HG03108 (cell line): ENCODE measurements around the gene ZFP90.

Source experiments
- ATAC-seq: cut with Tn5 transposase; IDR thresholded peaks from one replicate; pipeline ENCODE4 v1.9.1; 2021; ENCODE audit warnings: moderate library complexity; ENCODE audit not compliant: unreplicated experiment

ZFP90 gene

DNA sequence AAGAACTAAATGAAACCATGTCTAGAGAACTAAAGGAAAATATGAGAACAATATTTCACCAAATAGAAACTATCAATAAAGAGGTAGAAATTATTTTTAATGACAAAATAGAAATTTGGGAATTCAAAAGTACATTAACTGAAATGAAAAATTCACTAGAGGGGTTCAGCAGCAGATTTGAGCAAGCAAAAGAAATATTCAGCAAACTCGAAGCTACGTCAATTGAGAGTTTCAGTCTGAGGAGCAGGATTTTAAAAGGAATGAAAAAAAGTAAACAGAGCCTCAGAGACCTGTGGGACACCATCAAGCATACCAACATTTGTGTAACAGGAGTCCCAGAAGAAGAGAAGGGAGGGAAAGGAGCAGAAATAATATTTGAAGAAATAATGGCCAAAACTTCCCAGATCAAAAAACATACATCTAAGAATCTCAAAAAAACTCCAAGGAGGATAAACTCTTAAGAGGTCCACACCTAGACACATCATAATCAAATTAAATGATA lies 38.3 kb downstream of the ZFP90 start:
- no peak for ATAC-seq

DNA sequence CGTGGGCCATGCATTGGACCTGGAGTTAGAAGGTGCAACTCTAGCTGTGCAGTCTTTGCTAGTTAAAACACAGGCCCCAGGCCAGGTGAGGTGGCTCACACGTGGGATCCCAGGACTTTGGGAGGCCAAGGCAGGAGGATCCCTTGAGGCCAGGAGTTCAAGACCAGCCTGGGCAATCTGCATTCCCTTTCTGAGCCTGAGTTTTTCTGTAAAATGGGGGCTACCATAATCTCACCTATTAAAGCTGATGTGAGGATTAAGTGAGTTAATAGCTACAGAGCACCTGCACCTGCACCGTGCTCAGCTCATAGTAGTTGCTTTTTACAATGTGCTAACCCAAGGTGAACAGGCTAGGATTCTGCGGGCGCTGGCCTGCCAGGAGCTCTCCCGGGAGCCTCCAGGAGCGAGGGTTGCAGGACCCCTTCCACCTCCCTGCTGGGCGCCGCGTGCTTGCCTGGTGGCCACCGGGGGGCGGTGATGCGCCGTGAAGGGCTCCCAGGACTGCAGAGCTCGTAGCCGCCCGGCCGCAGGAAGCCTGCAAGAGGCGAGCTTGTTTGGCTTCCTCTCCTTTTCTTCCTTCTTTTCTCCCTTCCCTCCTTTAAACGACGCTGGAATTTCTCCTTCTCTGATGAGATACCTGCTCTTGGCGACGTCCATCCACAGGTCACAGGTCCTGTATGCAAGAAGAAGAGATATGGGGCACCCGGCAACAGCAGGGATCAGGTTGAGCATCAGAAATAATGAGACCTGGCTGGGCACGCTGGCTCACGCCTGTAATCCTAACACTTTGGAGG lies 51.3 kb downstream of the ZFP90 start:
- ATAC-seq: no peak

DNA sequence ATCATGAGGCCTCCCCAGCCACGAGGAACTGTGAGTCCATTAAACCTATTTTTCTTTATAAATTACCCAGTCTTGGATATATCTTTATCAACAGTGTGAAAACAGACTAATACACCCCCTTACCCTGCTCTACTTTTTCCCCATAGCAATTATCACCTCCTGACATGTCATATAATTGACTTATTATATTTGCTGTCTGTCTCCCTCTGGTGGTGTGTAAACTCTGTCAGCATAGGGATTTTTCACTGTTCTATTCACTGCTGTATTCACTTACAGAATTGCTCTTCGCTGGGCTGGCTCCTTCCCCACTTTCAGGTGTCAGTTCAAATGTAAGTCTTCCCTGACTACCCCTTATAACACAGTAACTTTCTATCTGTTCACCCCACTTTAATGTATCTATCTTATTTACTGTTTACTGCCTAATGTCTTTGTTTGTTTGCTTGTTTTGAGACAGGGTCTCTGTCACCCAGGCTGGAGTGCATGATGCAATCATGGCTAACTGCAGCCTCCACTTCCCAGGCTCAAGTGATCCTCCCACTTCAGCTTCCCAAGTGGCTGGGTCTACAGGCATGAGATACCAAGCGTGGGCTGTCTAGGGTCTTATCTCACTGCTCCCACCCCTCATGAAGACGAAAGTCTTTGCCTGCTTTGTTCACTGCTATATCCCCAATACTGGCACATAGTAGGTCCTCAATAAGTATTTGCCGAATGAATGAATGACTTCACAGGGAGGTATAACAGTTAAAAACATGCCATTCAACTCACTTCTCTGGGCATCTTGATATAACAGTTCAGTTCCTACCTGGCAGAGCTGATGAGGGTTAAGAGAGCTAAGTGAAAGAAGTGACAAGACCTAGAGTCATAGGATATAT lies 53.6 kb downstream of the ZFP90 start:
- ATAC-seq: no peak

DNA sequence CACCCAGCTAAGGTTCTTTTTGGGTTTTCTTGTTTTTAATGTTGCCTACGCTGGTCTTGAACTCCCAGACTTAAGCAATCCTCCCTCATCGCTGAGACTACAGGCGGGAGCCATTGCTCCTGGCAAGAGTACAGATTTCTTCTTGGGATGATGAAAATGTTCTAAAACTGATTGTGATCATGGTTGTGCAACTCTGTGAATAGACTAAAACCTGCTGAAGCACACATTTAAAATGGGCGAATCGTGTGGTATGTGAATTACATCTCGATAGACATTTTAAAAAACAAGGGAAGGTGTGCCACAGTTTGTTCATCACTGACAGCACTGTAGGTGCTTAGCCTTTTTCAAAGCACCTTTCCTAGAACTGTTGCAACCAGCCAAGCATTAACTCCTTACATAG lies 57.2 kb downstream of the ZFP90 start:
- ATAC-seq: no peak

- ATAC-seq: no peak
Observed at GRCh38 chr16:68599586-68599985, 60.5 kb downstream of the ZFP90 start.

GRCh38 chr16:68605746-68606145 lies 66.7 kb downstream of the ZFP90 start:
- ATAC-seq: no peak

GRCh38 chr16:68607443-68607842 lies 68.4 kb downstream of the ZFP90 start:
- no peak for ATAC-seq

DNA sequence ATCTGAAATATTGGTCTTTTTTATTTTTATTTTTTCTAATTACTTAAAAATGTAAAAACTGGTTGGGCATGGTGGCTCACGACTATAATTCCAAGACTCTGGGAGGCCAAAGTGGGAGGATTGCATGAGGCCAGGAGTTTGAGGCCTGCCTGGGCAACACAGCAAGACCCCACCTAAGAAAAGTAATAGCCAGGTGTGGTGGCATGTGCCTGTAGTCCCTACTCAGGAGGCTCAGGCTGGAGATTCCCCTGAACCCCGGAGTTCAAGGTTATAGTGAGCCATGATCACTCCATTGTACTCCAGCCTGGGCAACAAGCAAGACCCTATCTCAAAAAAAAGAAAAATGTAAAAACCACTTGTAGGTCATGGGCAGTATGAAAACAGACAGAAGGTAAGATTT lies 69.2 kb downstream of the ZFP90 start:
- ATAC-seq: no peak

- ATAC-seq: no peak
Observed at GRCh38 chr16:68612996-68613395, 73.9 kb downstream of the ZFP90 start.

- ATAC-seq: no peak
Observed at GRCh38 chr16:68617734-68618133, 78.6 kb downstream of the ZFP90 start.
